Glutamatergic neuron (in vitro differentiated cells): ENCODE data around the gene TSC22D1. TPM values are rescaled to one million over a fixed set of nuclear protein-coding genes. Genes with fewer than 3 reads are reported as not detected.

Experiments
- DNase-seq: peaks from one replicate; pipeline ENCODE4 v3.0.0; 2022
- H3K27ac Mint-ChIP-seq: one replicate; pipeline ENCODE4 v1.8.0; 2020; ENCODE audit warnings: mild to moderate bottlenecking, mixed read lengths, inconsistent platforms; ENCODE audit not compliant: unreplicated experiment
- H3K27me3 Mint-ChIP-seq: one replicate; pipeline ENCODE4 v1.8.0; 2020; ENCODE audit warnings: mild to moderate bottlenecking, moderate library complexity, mixed read lengths, inconsistent platforms; ENCODE audit not compliant: unreplicated experiment
- H3K36me3 Mint-ChIP-seq: one replicate; pipeline ENCODE4 v1.8.0; 2020; ENCODE audit warnings: mild to moderate bottlenecking, mixed read lengths, inconsistent platforms; ENCODE audit not compliant: unreplicated experiment
- H3K4me1 Mint-ChIP-seq: one replicate; pipeline ENCODE4 v1.8.0; 2020; ENCODE audit warnings: mild to moderate bottlenecking, low read depth, mixed read lengths, inconsistent platforms; ENCODE audit not compliant: unreplicated experiment
- H3K4me3 Mint-ChIP-seq: one replicate; pipeline ENCODE4 v1.8.0; 2020; ENCODE audit warnings: mild to moderate bottlenecking, mixed read lengths, inconsistent platforms; ENCODE audit not compliant: unreplicated experiment
- H3K9me3 Mint-ChIP-seq: one replicate; pipeline ENCODE4 v1.8.0; 2020; ENCODE audit warnings: mild to moderate bottlenecking, moderate library complexity, mixed read lengths, inconsistent platforms; ENCODE audit not compliant: unreplicated experiment
- CTCF ChIP-seq: fragments of 200-600 bp; sonication (generic); IDR thresholded peaks from one replicate; pipeline ENCODE4 v1.5.0; 2021; ENCODE audit not compliant: partially characterized antibody, unreplicated experiment
- total RNA-seq: library from RNA; stranded (reverse); fragmentation: NEBNext Ultra II Directional; extraction: Animal tissue kit (Norgen Biotek cat#: 25700); gene quantifications from one replicate; pipeline ENCODE4 v1.2.1, GENCODE V29; 2021; ENCODE audit not compliant: unreplicated experiment

TSC22D1 gene
- total RNA-seq, 1 donor from 2014 or later, result 111 TPM

- Mint-ChIP-seq H3K4me1 (peaks cover 8% of the 10 kb centered on the region), H3K9me3 (peaks cover 2% of the 10 kb centered on the region), H3K4me3 (no peak overlapping the region), H3K27ac (no peak overlapping the region), H3K36me3 (no peaks in the 10 kb centered on the region), H3K27me3 (peaks cover 6% of the 10 kb centered on the region)
- no peak for TF ChIP-seq CTCF
- DNase-seq, result no peak
These were observed 165.7 kb downstream of the TSC22D1 start for GRCh38 chr13:44410328-44410859.

GRCh38 chr13:44409595-44409994, 166.5 kb downstream of the TSC22D1 start:
- no peak overlapping the region for H3K4me3 Mint-ChIP-seq
- peaks cover 2% of the 10 kb centered on the region for H3K9me3 Mint-ChIP-seq
- H3K36me3 Mint-ChIP-seq, result no peaks in the 10 kb centered on the region
- peaks cover 9% of the 10 kb centered on the region for H3K27me3 Mint-ChIP-seq
- DNase-seq, result no peak
- H3K4me1 Mint-ChIP-seq, result peaks cover 12% of the 10 kb centered on the region
- no peak overlapping the region for H3K27ac Mint-ChIP-seq
- TF ChIP-seq CTCF, result no peak

GRCh38 chr13:44407891-44408290, 168.2 kb downstream of the TSC22D1 start:
- no peak overlapping the region for H3K4me3 Mint-ChIP-seq
- H3K9me3 Mint-ChIP-seq, result peaks cover 2% of the 10 kb centered on the region
- TF ChIP-seq CTCF, result no peak
- no peak for DNase-seq
- H3K27me3 Mint-ChIP-seq, result peaks cover 9% of the 10 kb centered on the region
- no peaks in the 10 kb centered on the region for H3K36me3 Mint-ChIP-seq
- peaks cover 28% of the 10 kb centered on the region for H3K4me1 Mint-ChIP-seq
- H3K27ac Mint-ChIP-seq, result no peak overlapping the region

- H3K9me3 Mint-ChIP-seq, result peaks cover 2% of the 10 kb centered on the region
- no peak for DNase-seq
- TF ChIP-seq CTCF, result no peak
- peaks cover 32% of the 10 kb centered on the region for H3K4me1 Mint-ChIP-seq
- no peak overlapping the region for H3K27ac Mint-ChIP-seq
- peaks cover 9% of the 10 kb centered on the region for H3K27me3 Mint-ChIP-seq
- no peak overlapping the region for H3K4me3 Mint-ChIP-seq
- no peaks in the 10 kb centered on the region for H3K36me3 Mint-ChIP-seq
These were observed 168.8 kb downstream of the TSC22D1 start for GRCh38 chr13:44407379-44407778.

GRCh38 chr13:44406617-44407016, 169.5 kb downstream of the TSC22D1 start:
- Mint-ChIP-seq H3K27ac (no peak overlapping the region), H3K27me3 (peaks cover 6% of the 10 kb centered on the region), H3K9me3 (peaks cover 2% of the 10 kb centered on the region), H3K36me3 (no peaks in the 10 kb centered on the region), H3K4me3 (no peak overlapping the region), H3K4me1 (peaks cover 31% of the 10 kb centered on the region)
- no peak for DNase-seq
- TF ChIP-seq CTCF, result no peak
